Endothelial cell of umbilical vein (primary cell): Measurements from ENCODE around the gene CTTNBP2. TPM values are rescaled to one million over a fixed set of nuclear protein-coding genes. Genes with fewer than 3 reads are reported as not detected.

Experiments
- BruUV-seq: library from RNA; stranded (reverse); fragments of 400-500 nt; replicated peaks from 2 replicates; lab custom pipeline; 2021; lab: Mats Ljungman, UMichigan
- CTCF ChIA-PET: fragments of 300-600, 350-600 bp; sonication (Branson Sonifier 250); formaldehyde crosslinking; loops from one replicate; lab custom pipeline; 2021; ENCODE audit warnings: antibody characterized with exemption, inconsistent platforms; lab: Charles Lee
- POLR2A ChIA-PET: fragments of 300-600, 350-600 bp; sonication (Branson Sonifier 250); formaldehyde crosslinking; loops from one replicate; lab custom pipeline; 2021; ENCODE audit warnings: antibody characterized with exemption, inconsistent platforms; lab: Charles Lee
- DNase-seq: peaks from one replicate; pipeline ENCODE4 v3.0.0-alpha.2; 2011; ENCODE audit warnings: low read depth, low spot score
- FAIRE-seq: peaks from 2 replicates; lab custom pipeline; 2011; peaks lifted over from hg19 to GRCh38; lab: Jason Lieb, UNC
- H2AFZ ChIP-seq: 2 replicates; pipeline ENCODE4 v1.6.0; 2012; ENCODE audit warnings: low read depth, low read length, control low read depth, inconsistent platforms
- H3K27ac ChIP-seq: 2 replicates; pipeline ENCODE4 v1.5.1; 2011; ENCODE audit warnings: low read depth, mild to moderate bottlenecking, control low read depth, low read length, moderate library complexity; ENCODE audit not compliant: insufficient read depth
- H3K27me3 ChIP-seq, 2 experiments: 2 replicates each; pipeline versions ENCODE4 v1.6.0 to v1.6.1; 2011; ENCODE audit warnings: low read length in 2 of 2, mixed read lengths in 1 of 2; ENCODE audit not compliant: control insufficient read depth in 2 of 2, insufficient read depth in 2 of 2
- H3K36me3 ChIP-seq, 2 experiments: 2 replicates in 1 of 2; 3 replicates in 1 of 2; pipeline ENCODE4 v1.5.1; 2011; ENCODE audit warnings: low read length in 2 of 2, mild to moderate bottlenecking in 1 of 2, moderate library complexity in 1 of 2; ENCODE audit not compliant: control insufficient read depth in 2 of 2, insufficient read depth in 2 of 2; ENCODE audit errors: extremely low read depth in 1 of 2
- H3K4me1 ChIP-seq: 3 replicates; pipeline ENCODE4 v1.5.1; 2011; ENCODE audit warnings: mild to moderate bottlenecking, low read length; ENCODE audit not compliant: control insufficient read depth, insufficient read depth; ENCODE audit errors: extremely low read depth
- H3K4me2 ChIP-seq: 2 replicates; pipeline ENCODE4 v1.6.1; 2011; ENCODE audit warnings: low read length, control low read depth, mixed read lengths; ENCODE audit not compliant: insufficient read depth
- H3K4me3 ChIP-seq, 3 experiments: fragments of 200-600 bp in 1 of 3; sonication (generic), shearing (Covaris generic) in 1 of 3; replicated peaks in 1 of 3; 2 replicates each; pipeline ENCODE4 v1.5.1; 2011 to 2016; ENCODE audit warnings: control low read depth in 3 of 3, low read length in 3 of 3, mild to moderate bottlenecking in 2 of 3, inconsistent platforms in 1 of 3, low read depth in 1 of 3, moderate library complexity in 1 of 3; ENCODE audit not compliant: insufficient read depth in 1 of 3
- H3K79me2 ChIP-seq: 2 replicates; pipeline ENCODE4 v1.6.0; 2012; ENCODE audit warnings: low read length, inconsistent platforms; ENCODE audit not compliant: control insufficient read depth, insufficient read depth
- H3K9ac ChIP-seq: replicated peaks from 2 replicates; pipeline ENCODE3; 2011; ENCODE audit warnings: low read length, control low read depth; ENCODE audit not compliant: insufficient read depth; ENCODE audit errors: extremely low read depth
- H3K9me1 ChIP-seq: replicated peaks from 3 replicates; pipeline ENCODE4 v1.6.0; 2011; ENCODE audit warnings: mild to moderate bottlenecking, low read length; ENCODE audit not compliant: control insufficient read depth, insufficient read depth; ENCODE audit errors: extremely low read depth
- H3K9me3 ChIP-seq: replicated peaks from 2 replicates; pipeline ENCODE4 v1.5.1; 2012; ENCODE audit warnings: low read length, inconsistent platforms; ENCODE audit not compliant: control insufficient read depth, insufficient read depth
- H4K20me1 ChIP-seq: replicated peaks from 2 replicates; pipeline ENCODE3; 2011; ENCODE audit warnings: mild to moderate bottlenecking, low read length; ENCODE audit not compliant: control insufficient read depth, insufficient read depth; ENCODE audit errors: extremely low read depth
- EZH2 ChIP-seq: IDR thresholded peaks from 2 replicates; pipeline ENCODE4 v1.6.1; 2012; ENCODE audit warnings: borderline replicate concordance, low read depth, mild to moderate bottlenecking, moderate library complexity, low read length, inconsistent platforms; ENCODE audit not compliant: severe bottlenecking
- FOS ChIP-seq: IDR thresholded peaks from 2 replicates; pipeline ENCODE4 v1.6.1; 2011; ENCODE audit warnings: mild to moderate bottlenecking, low read length, moderate library complexity, borderline replicate concordance; ENCODE audit not compliant: insufficient read depth
- GATA2 ChIP-seq: IDR thresholded peaks from 2 replicates; pipeline ENCODE4 v1.7.0; 2011; ENCODE audit warnings: low read depth, mild to moderate bottlenecking, moderate library complexity, mixed read lengths, low read length; ENCODE audit not compliant: insufficient read length, insufficient read depth
- JUN ChIP-seq: IDR thresholded peaks from 2 replicates; pipeline ENCODE4 v1.6.1; 2011; ENCODE audit warnings: borderline replicate concordance, low read depth; ENCODE audit not compliant: insufficient read length, insufficient read depth
- MYC ChIP-seq: IDR thresholded peaks from one replicate; pipeline ENCODE4 v1.6.1; 2011; ENCODE audit warnings: mild to moderate bottlenecking, low read depth, low read length
- POLR2A ChIP-seq: IDR thresholded peaks from 2 replicates; pipeline ENCODE4 v1.6.1; 2012; ENCODE audit warnings: low read depth, mild to moderate bottlenecking, control low read depth, low read length
- POLR2AphosphoS5 ChIP-seq: IDR thresholded peaks from 2 replicates; pipeline ENCODE4 v1.6.1; 2012; ENCODE audit warnings: low read depth, mild to moderate bottlenecking, control low read depth, low read length, moderate library complexity; ENCODE audit not compliant: insufficient read depth
- dilution Hi-C: fragments of 300-500 bp; cut with MboI; formaldehyde crosslinking; loops from one replicate; pipeline ENCODE4 v1.15.0; 2019; ENCODE audit warnings: low sequenced_read_pairs; ENCODE audit not compliant: extremely low pct_ligation_motif_present
- intact Hi-C: fragments of 100-400 bp; cut with micrococcal nuclease; formaldehyde crosslinking; loops from one replicate; pipeline ENCODE4 v1.10.0; 2022
- polyA plus RNA-seq, 4 experiments: library from polyadenylated mRNA; depleted of rRNA in 3 of 4; stranded (reverse) in 3 of 4; unstranded in 1 of 4; fragments of >200 nt; gene quantifications; 2 replicates each; pipeline versions ENCODE4 v1.2.1 to v1.2.3, GENCODE V29; 2011 to 2012; ENCODE audit warnings: missing spikeins in 1 of 4
- total RNA-seq: library from RNA; stranded (reverse); gene quantifications from 2 replicates; pipeline ENCODE4 v1.2.3, GENCODE V29; 2021
- TF ChIP-seq, protein P1 (sequence below): IDR thresholded peaks from 2 replicates; pipeline ENCODE4 v1.6.1; 2011; ENCODE audit not compliant: insufficient read depth, insufficient read length
- TF ChIP-seq, protein P2 (sequence below), 2 donors: IDR thresholded peaks; 1 replicate in 1 of 2; 2 replicates in 1 of 2; pipeline ENCODE4 v1.5.1; 2011; ENCODE audit warnings: low read length in 2 of 2, mild to moderate bottlenecking in 2 of 2, moderate library complexity in 2 of 2, control low read depth in 1 of 2, inconsistent platforms in 1 of 2, low read depth in 1 of 2; ENCODE audit not compliant: insufficient read depth in 1 of 2; ENCODE audit errors: extremely low read depth in 1 of 2

Gene CTTNBP2
- total and polyA plus RNA-seq, 2 donors (not counting 3 experiments of a cell fraction or from before 2014, with no cell fraction given): 0.08 to 0.35 TPM

DNA sequence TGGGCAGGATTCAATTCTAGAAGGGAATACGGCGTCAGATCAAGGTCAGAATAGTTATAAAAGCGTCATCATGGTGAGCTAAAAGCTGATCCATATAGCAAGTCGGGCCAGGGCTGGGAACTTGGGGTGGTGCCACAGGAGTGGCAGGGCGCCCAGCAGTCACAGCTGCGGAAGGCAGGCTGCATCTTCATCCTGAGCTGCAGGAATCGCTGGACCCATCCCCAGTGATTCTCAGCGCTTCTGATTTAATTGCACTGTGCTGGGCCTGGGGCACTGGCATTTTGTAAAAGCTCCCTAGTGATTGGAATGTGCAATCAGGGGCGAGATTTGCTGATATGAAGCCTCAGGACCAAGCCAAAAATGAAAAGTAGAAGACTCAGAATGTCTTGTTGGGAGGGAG lies 135.3 kb downstream of the CTTNBP2 start:
- no peaks in the 10 kb centered on the region for H3K9me1 ChIP-seq
- H3K36me3 ChIP-seq: no peaks in the 10 kb centered on the region
- POLR2A ChIA-PET: no interaction called here
- H3K27ac ChIP-seq: no peak overlapping the region
- no peaks in the 10 kb centered on the region for H3K27me3 ChIP-seq
- no peak overlapping the region for H2AFZ ChIP-seq
- BruUV-seq: no TSS peak
- TF ChIP-seq, protein P1, sequence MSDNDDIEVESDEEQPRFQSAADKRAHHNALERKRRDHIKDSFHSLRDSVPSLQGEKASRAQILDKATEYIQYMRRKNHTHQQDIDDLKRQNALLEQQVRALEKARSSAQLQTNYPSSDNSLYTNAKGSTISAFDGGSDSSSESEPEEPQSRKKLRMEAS: no peak
- TF ChIP-seq MYC (no peak), POLR2A (no peak), EZH2 (no peak), JUN (no peak), POLR2AphosphoS5 (no peak), FOS (no peak), GATA2 (no peak)
- TF ChIP-seq, protein P2, sequence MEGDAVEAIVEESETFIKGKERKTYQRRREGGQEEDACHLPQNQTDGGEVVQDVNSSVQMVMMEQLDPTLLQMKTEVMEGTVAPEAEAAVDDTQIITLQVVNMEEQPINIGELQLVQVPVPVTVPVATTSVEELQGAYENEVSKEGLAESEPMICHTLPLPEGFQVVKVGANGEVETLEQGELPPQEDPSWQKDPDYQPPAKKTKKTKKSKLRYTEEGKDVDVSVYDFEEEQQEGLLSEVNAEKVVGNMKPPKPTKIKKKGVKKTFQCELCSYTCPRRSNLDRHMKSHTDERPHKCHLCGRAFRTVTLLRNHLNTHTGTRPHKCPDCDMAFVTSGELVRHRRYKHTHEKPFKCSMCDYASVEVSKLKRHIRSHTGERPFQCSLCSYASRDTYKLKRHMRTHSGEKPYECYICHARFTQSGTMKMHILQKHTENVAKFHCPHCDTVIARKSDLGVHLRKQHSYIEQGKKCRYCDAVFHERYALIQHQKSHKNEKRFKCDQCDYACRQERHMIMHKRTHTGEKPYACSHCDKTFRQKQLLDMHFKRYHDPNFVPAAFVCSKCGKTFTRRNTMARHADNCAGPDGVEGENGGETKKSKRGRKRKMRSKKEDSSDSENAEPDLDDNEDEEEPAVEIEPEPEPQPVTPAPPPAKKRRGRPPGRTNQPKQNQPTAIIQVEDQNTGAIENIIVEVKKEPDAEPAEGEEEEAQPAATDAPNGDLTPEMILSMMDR (IDR thresholded peaks at IDR 0.05; ENCODE audit: extremely low read depth in 1 of 2, insufficient read depth in 1 of 2, low read depth in 1 of 2, low read length in 2 of 2): no peak
- H3K4me2 ChIP-seq: no peak overlapping the region
- no peak overlapping the region for H3K9ac ChIP-seq
- no peaks in the 10 kb centered on the region for H3K4me1 ChIP-seq
- no peak for DNase-seq
- no peaks in the 10 kb centered on the region for H3K9me3 ChIP-seq
- H4K20me1 ChIP-seq: no peaks in the 10 kb centered on the region
- no peaks in the 10 kb centered on the region for H3K79me2 ChIP-seq
- intact Hi-C loops: no loop called here
- CTCF ChIA-PET: no interaction called here
- dilution Hi-C loops: no loop called here
- no peak overlapping the region for H3K4me3 ChIP-seq
- no peak for FAIRE-seq
